Endothelial cell (in vitro differentiated cells): ENCODE data around the gene TMEM40. TPM values are rescaled to one million over a fixed set of nuclear protein-coding genes. Genes with fewer than 3 reads are reported as not detected.

Experiments used
- DNase-seq: peaks from one replicate; pipeline ENCODE4 v3.0.0; 2021; ENCODE audit warnings: low spot score
- H3K27ac Mint-ChIP-seq: one replicate; pipeline ENCODE4 v1.8.0; 2021; ENCODE audit warnings: mixed read lengths, inconsistent platforms; ENCODE audit not compliant: unreplicated experiment
- H3K27me3 Mint-ChIP-seq: one replicate; pipeline ENCODE4 v1.8.0; 2021; ENCODE audit warnings: mild to moderate bottlenecking, moderate library complexity, mixed read lengths, inconsistent platforms; ENCODE audit not compliant: unreplicated experiment
- H3K36me3 Mint-ChIP-seq: one replicate; pipeline ENCODE4 v1.8.0; 2021; ENCODE audit warnings: mild to moderate bottlenecking, low read depth, mixed read lengths, inconsistent platforms; ENCODE audit not compliant: unreplicated experiment
- H3K4me1 Mint-ChIP-seq: one replicate; pipeline ENCODE4 v1.8.0; 2021; ENCODE audit warnings: mild to moderate bottlenecking, mixed read lengths, inconsistent platforms; ENCODE audit not compliant: unreplicated experiment
- H3K4me3 Mint-ChIP-seq: one replicate; pipeline ENCODE4 v1.8.0; 2021; ENCODE audit warnings: mild to moderate bottlenecking, mixed read lengths, inconsistent platforms; ENCODE audit not compliant: unreplicated experiment
- H3K9me3 Mint-ChIP-seq: one replicate; pipeline ENCODE4 v1.8.0; 2021; ENCODE audit warnings: mixed read lengths, inconsistent platforms; ENCODE audit not compliant: unreplicated experiment
- total RNA-seq: library from RNA; stranded (reverse); fragmentation: NEBNext Ultra II Directional; extraction: Animal tissue kit (Norgen Biotek cat#: 25700); gene quantifications from one replicate; pipeline ENCODE4 v1.2.1, GENCODE V29; 2021; ENCODE audit not compliant: unreplicated experiment
- TF ChIP-seq, protein P1 (sequence below): fragments of 200-600 bp; sonication (generic); IDR thresholded peaks from one replicate; pipeline ENCODE4 v1.5.0; 2021; ENCODE audit warnings: antibody characterized with exemption; ENCODE audit not compliant: unreplicated experiment

The TMEM40 gene
- total RNA-seq, 1 donor from 2014 or later: not detected

DNA sequence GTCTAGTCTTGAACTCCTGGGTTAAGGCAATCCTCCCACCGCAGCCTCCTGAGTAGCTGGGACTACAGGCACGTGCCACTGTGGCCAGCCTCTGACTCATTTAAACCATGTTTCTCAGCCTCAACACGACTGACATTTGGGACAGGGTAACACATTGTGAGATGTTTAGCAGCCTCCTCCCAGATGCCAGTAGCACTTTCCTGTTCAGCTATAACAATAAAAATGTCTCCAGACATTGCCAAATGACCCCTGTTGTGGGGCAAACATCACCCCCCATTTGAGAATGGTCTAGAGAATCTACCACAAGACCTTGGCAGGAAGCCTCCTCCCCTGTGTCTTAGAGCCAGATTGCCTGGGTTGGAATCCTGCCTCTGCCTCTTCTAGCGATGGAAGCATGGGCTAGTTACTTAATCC is 8.4 kb downstream of the TMEM40 start:
- Mint-ChIP-seq H3K9me3 (no peaks in the 10 kb centered on the region), H3K4me3 (no peak overlapping the region), H3K4me1 (peaks cover 10% of the 10 kb centered on the region), H3K36me3 (no peaks in the 10 kb centered on the region), H3K27ac (no peak overlapping the region), H3K27me3 (peaks cover 3% of the 10 kb centered on the region)
- no peak for DNase-seq
- TF ChIP-seq, protein P1, sequence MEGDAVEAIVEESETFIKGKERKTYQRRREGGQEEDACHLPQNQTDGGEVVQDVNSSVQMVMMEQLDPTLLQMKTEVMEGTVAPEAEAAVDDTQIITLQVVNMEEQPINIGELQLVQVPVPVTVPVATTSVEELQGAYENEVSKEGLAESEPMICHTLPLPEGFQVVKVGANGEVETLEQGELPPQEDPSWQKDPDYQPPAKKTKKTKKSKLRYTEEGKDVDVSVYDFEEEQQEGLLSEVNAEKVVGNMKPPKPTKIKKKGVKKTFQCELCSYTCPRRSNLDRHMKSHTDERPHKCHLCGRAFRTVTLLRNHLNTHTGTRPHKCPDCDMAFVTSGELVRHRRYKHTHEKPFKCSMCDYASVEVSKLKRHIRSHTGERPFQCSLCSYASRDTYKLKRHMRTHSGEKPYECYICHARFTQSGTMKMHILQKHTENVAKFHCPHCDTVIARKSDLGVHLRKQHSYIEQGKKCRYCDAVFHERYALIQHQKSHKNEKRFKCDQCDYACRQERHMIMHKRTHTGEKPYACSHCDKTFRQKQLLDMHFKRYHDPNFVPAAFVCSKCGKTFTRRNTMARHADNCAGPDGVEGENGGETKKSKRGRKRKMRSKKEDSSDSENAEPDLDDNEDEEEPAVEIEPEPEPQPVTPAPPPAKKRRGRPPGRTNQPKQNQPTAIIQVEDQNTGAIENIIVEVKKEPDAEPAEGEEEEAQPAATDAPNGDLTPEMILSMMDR: no peak

DNA sequence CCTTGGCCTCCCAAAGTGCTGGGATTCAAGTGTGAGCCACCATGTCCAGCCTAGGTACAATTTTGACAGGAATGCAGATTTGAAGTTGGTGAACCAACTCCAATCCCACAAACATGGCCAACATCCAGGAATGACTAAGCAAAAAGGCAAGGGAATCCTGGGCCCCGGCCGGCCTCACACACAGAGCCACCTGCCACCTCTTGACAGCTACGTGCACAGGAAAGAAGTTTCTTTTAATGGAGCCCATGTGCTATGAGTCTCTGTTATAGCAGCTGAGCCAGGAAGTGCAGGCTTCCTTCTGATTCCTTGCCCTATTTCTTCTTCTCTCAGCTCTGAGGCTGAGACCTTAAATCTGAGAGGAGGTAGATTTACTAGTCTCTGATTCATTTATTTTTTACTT is 8.8 kb downstream of the TMEM40 start:
- TF ChIP-seq, protein P1: no peak
- H3K36me3 Mint-ChIP-seq: no peaks in the 10 kb centered on the region
- DNase-seq: no peak
- H3K4me1 Mint-ChIP-seq: peaks cover 10% of the 10 kb centered on the region
- no peaks in the 10 kb centered on the region for H3K9me3 Mint-ChIP-seq
- no peak overlapping the region for H3K27ac Mint-ChIP-seq
- H3K27me3 Mint-ChIP-seq: peaks cover 3% of the 10 kb centered on the region
- H3K4me3 Mint-ChIP-seq: no peak overlapping the region

GRCh38 chr3:12748477-12748876 is 10.6 kb downstream of the TMEM40 start:
- H3K4me3 Mint-ChIP-seq: no peak overlapping the region
- TF ChIP-seq, protein P1: no peak
- H3K27ac Mint-ChIP-seq: no peak overlapping the region
- no peaks in the 10 kb centered on the region for H3K36me3 Mint-ChIP-seq
- no peaks in the 10 kb centered on the region for H3K9me3 Mint-ChIP-seq
- H3K27me3 Mint-ChIP-seq: no peaks in the 10 kb centered on the region
- peaks cover 14% of the 10 kb centered on the region for H3K4me1 Mint-ChIP-seq
- DNase-seq: no peak

DNA sequence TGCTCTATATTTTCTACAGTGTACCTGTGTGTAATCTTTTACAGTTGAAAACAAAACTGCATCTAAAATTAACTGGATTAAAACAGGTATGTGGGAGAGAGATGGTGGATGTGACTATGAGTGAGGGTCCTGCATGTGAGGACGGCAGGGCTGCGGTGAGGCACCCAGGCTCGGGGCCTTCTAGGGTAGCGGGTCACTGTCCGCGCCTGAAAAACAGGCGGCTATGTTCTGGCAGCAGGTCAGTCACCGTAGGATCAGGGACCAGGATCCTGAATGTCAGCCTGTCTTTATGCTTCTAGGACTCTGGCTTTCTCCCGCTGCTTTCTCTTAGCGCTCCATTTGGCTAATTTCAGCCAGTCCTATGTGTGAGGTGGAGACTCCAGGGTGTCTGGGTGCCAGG is 12.6 kb downstream of the TMEM40 start:
- TF ChIP-seq, protein P1: no peak
- no peak overlapping the region for H3K4me3 Mint-ChIP-seq
- peaks cover 14% of the 10 kb centered on the region for H3K4me1 Mint-ChIP-seq
- no peak overlapping the region for H3K27ac Mint-ChIP-seq
- no peaks in the 10 kb centered on the region for H3K36me3 Mint-ChIP-seq
- H3K9me3 Mint-ChIP-seq: no peaks in the 10 kb centered on the region
- H3K27me3 Mint-ChIP-seq: no peaks in the 10 kb centered on the region
- DNase-seq: no peak

GRCh38 chr3:12744326-12744725 is 14.7 kb downstream of the TMEM40 start:
- Mint-ChIP-seq H3K4me1 (peaks cover 3% of the 10 kb centered on the region), H3K4me3 (no peak overlapping the region), H3K9me3 (no peaks in the 10 kb centered on the region), H3K27me3 (no peaks in the 10 kb centered on the region), H3K36me3 (no peaks in the 10 kb centered on the region), H3K27ac (no peak overlapping the region)
- no peak for DNase-seq
- TF ChIP-seq, protein P1: no peak
